Lung (tissue), 12 donors: ENCODE results near the gene KLHDC4. TPM values are rescaled to one million over a fixed set of nuclear protein-coding genes. Genes with fewer than 3 reads are reported as not detected.
"Not testable (repeated sequence)": the region's sequence is repeated elsewhere in the genome, so short reads cannot be mapped to it uniquely, and the experiment has no call there.

Source experiments
- ATAC-seq: fragments of 200-7000 bp; cut with Tn5 transposase; one replicate; pipeline ENCODE4 v1.9.1; 2020; ENCODE audit warnings: moderate number of reproducible peaks; ENCODE audit not compliant: insufficient read depth, low FRiP score
- DNase-seq, 3 donors: peaks; one replicate each; pipeline ENCODE4 v3.0.0-alpha.2; 2013 to 2017
- H3K27ac ChIP-seq, 2 donors: one replicate each; pipeline ENCODE4 v1.5.1; 2013; ENCODE audit warnings: mild to moderate bottlenecking in 2 of 2, moderate library complexity in 2 of 2, control low read depth in 1 of 2, inconsistent platforms in 1 of 2, low read depth in 1 of 2, low read length in 1 of 2
- H3K27me3 ChIP-seq, 3 donors: one replicate each; pipeline ENCODE4 v1.5.1; 2013; ENCODE audit warnings: low read length in 2 of 3; ENCODE audit not compliant: control insufficient read depth in 3 of 3, insufficient read depth in 3 of 3
- H3K36me3 ChIP-seq, 4 donors: one replicate each; pipeline ENCODE4 v1.5.1; 2013; ENCODE audit warnings: low read length in 4 of 4, mild to moderate bottlenecking in 1 of 4, moderate library complexity in 1 of 4; ENCODE audit not compliant: control insufficient read depth in 4 of 4, insufficient read depth in 4 of 4
- H3K4me1 ChIP-seq, 5 donors: one replicate each; pipeline ENCODE4 v1.5.1; 2013; ENCODE audit warnings: low read length in 5 of 5, mild to moderate bottlenecking in 2 of 5, moderate library complexity in 1 of 5; ENCODE audit not compliant: control insufficient read depth in 5 of 5, insufficient read depth in 5 of 5
- H3K4me3 ChIP-seq: one replicate; pipeline ENCODE4 v1.5.1; 2013; ENCODE audit warnings: mild to moderate bottlenecking, control low read depth, moderate library complexity
- H3K9ac ChIP-seq, 2 donors: one replicate each; pipeline ENCODE4 v1.5.1; 2013; ENCODE audit warnings: low read length in 2 of 2, control low read depth in 1 of 2; ENCODE audit not compliant: insufficient read depth in 1 of 2
- H3K9me3 ChIP-seq, 4 donors: one replicate each; pipeline ENCODE4 v1.5.1; 2013; ENCODE audit warnings: low read length in 3 of 4, mild to moderate bottlenecking in 1 of 4, moderate library complexity in 1 of 4; ENCODE audit not compliant: control insufficient read depth in 4 of 4, insufficient read depth in 3 of 4
- WGBS, 2 donors: extraction: QIAGEN DNeasy Blood & Tissue Kit; methylation state at CpG; one replicate each; pipeline ENCODE4 v1.1.7; 2013; 5-methylcytosine and 5-hydroxymethylcytosine counted together
- polyA plus RNA-seq, 2 donors: library from polyadenylated mRNA; stranded (reverse); fragments of 200-250 nt; gene quantifications; one replicate each; pipeline ENCODE4 v1.2.1, GENCODE V29; 2013
- total RNA-seq, 2 donors: library from RNA; depleted of rRNA in 1 of 2; stranded (reverse); fragments of >200 nt in 1 of 2; gene quantifications; one replicate each; pipeline ENCODE4 v1.2.1, GENCODE V29; 2014 to 2021
- TF ChIP-seq, protein P1 (sequence below): IDR thresholded peaks from 2 replicates; pipeline ENCODE4 v1.5.1; 2012; ENCODE audit warnings: mild to moderate bottlenecking; ENCODE audit errors: control extremely low read depth, extremely low read depth
- donor health status: control.
- donor health status: control.
- donor health status: Bipolar disorder and iron deficiency.
- donor health status: healthy.
- donor health status: DM: yes; HTN: yes; CAD: no.

KLHDC4 gene
- total and polyA plus RNA-seq, 4 donors, result 23.3 to 48.4 (median 38.4) TPM

DNA sequence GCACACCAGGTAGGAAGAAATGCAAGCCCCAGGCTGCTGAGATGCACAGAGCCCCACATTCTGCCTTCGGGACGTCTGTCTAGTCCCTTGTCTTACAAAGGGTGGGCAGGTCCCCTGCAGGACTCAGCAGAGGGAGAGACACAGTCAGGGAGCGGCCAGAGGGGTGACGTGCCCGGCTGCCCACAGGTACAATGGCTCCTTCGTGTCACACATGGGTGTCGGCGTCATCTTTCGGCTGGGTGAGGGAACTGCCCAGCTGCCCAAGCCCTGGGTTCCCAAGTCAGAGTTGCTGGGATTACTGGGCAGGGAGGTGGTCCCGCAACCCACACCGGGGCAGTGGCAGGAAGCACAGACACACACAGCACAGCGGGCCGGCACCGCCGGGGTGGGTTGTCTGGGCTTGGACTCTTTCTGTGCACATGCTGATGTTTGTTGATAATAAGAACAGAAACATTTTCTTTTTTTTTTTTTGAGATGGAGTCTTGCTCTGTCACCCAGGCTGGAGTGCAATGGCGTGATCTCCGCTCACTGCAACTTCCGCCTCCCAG lies 82.9 kb downstream of the KLHDC4 start:
- TF ChIP-seq, protein P1, sequence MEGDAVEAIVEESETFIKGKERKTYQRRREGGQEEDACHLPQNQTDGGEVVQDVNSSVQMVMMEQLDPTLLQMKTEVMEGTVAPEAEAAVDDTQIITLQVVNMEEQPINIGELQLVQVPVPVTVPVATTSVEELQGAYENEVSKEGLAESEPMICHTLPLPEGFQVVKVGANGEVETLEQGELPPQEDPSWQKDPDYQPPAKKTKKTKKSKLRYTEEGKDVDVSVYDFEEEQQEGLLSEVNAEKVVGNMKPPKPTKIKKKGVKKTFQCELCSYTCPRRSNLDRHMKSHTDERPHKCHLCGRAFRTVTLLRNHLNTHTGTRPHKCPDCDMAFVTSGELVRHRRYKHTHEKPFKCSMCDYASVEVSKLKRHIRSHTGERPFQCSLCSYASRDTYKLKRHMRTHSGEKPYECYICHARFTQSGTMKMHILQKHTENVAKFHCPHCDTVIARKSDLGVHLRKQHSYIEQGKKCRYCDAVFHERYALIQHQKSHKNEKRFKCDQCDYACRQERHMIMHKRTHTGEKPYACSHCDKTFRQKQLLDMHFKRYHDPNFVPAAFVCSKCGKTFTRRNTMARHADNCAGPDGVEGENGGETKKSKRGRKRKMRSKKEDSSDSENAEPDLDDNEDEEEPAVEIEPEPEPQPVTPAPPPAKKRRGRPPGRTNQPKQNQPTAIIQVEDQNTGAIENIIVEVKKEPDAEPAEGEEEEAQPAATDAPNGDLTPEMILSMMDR, result no peak
- Histone ChIP-seq H3K27ac (no peak overlapping the region), H3K9me3 (no peaks in the 10 kb centered on the region), H3K4me3 (no peak overlapping the region), H3K36me3 (no peaks in the 10 kb centered on the region), H3K4me1 (peaks cover 0 to 3% (median 0%) of the 10 kb centered on the region in 5 donors), H3K27me3 (no peaks in the 10 kb centered on the region), H3K9ac (no peak overlapping the region)
- DNase-seq (no peak), ATAC-seq (no peak)
- WGBS, 2 donors, result 84 to 89% methylated on average over 18 of the region's 18 CpGs

DNA sequence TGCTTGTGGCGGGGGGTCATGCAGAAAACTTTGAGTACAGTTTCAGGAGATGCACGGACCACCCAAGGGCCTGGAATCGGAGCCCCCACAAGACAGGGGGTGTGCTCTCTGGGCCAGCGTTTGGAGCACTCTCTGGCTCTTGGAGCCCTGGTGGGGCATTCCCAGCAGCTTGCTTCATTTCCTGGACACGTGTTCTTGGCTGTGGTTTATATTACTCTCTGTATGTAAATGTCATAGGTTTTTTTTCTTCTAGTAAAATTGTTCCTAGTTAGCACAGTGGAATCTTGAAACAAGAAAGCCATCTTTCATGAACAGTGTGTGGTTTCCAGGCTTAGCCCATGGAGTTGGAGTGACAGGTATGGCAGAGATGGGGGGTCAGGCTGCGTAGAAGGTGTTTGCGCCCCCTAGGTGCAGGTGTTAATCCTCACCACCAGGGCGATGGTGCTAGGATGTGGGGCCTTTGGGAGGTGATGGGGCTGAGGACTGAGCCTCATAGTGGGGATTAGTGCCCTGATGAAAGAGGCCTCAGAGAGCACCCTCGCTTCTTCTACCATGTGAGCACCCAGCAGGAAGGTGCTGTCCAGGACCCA lies 83.7 kb downstream of the KLHDC4 start:
- ATAC-seq, result no peak
- H3K9me3 ChIP-seq, result no peaks in the 10 kb centered on the region
- no peak overlapping the region for H3K27ac ChIP-seq
- DNase-seq, result peak in 2 of 3 donors; percentile 22 to 46
- TF ChIP-seq, protein P1, result no peak
- no peak overlapping the region for H3K9ac ChIP-seq
- WGBS, 2 donors, result 39 to 46% methylated on average over 9 of the region's 9 CpGs
- H3K4me1 ChIP-seq, result peaks cover 0 to 3% (median 0%) of the 10 kb centered on the region in 5 donors
- no peak overlapping the region for H3K4me3 ChIP-seq
- H3K27me3 ChIP-seq, result no peaks in the 10 kb centered on the region
- H3K36me3 ChIP-seq, result no peaks in the 10 kb centered on the region

DNA sequence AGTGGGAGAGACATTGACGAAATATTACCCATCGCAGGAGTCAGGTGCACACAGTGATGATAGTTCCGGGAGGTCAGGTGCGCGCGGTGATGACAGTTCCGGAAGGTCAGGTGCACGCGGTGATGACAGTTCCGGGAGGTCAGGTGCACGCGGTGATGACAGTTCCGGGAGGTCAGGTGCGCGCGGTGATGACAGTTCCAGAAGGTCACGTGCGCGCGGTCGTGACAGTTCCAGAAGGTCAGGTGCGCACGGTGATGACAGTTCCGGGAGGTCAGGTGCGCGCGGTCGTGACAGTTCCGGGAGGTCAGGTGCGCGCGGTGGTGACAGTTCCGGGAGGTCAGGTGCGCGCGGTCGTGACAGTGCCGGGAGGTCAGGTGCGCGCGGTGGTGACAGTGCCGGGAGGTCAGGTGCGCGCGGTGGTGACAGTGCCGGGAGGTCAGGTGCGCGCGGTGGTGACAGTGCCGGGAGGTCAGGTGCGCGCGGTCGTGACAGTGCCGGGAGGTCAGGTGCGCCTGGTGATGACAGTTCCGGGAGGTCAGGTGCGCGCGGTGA lies 84.7 kb downstream of the KLHDC4 start:
- H3K27ac ChIP-seq, H3K4me1 ChIP-seq, H3K4me3 ChIP-seq, DNase-seq, H3K36me3 ChIP-seq, ATAC-seq, H3K9me3 ChIP-seq, H3K9ac ChIP-seq, H3K27me3 ChIP-seq: not testable (repeated sequence)
- WGBS, 2 donors, result 94 to 96% methylated on average over 60 of the region's 60 CpGs

DNA sequence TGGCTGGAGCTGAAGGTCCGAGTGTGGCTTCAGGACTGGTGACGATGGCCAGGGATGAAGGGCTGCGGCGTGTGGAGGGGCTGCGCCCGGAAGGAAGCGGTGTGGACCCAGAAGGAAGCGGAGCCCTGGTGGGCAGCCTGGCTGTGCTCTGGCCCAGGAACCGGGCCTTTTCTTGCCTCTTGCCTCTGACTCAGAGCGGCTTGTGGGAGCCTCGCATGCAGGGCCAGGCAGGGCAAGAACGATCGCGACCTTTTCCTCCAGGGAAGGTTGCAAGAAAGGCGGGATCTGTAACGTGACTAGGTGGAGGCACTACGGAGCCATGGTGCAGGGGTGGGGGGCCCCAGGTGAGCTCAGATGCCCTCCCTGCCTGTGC lies 85.5 kb downstream of the KLHDC4 start:
- no peak overlapping the region for H3K4me3 ChIP-seq
- no peaks in the 10 kb centered on the region for H3K36me3 ChIP-seq
- H3K4me1 ChIP-seq, result peaks cover 0 to 3% (median 0%) of the 10 kb centered on the region in 5 donors
- TF ChIP-seq, protein P1, result no peak
- no peak overlapping the region for H3K9ac ChIP-seq
- no peaks in the 10 kb centered on the region for H3K9me3 ChIP-seq
- no peaks in the 10 kb centered on the region for H3K27me3 ChIP-seq
- no peak overlapping the region for H3K27ac ChIP-seq
- WGBS, 2 donors, result 78 to 81% methylated on average over 17 of the region's 17 CpGs
- ATAC-seq (no peak), DNase-seq (no peak)
